GM12864 (cell line): ENCODE results near the gene RTEL1.

Source experiments
- DNase-seq: peaks from one replicate; pipeline ENCODE4 v3.0.0-alpha.2; 2011; ENCODE audit warnings: low read depth
- H3K4me3 ChIP-seq: 2 replicates; pipeline ENCODE4 v1.5.1; 2011; ENCODE audit warnings: mild to moderate bottlenecking, low read depth, low read length, control low read depth
- CTCF ChIP-seq: IDR thresholded peaks from 2 replicates; pipeline ENCODE4 v1.5.1; 2011; ENCODE audit warnings: low read depth, mild to moderate bottlenecking, moderate library complexity, low read length, control low read depth, inconsistent platforms; ENCODE audit errors: missing control alignments

Gene RTEL1

DNA sequence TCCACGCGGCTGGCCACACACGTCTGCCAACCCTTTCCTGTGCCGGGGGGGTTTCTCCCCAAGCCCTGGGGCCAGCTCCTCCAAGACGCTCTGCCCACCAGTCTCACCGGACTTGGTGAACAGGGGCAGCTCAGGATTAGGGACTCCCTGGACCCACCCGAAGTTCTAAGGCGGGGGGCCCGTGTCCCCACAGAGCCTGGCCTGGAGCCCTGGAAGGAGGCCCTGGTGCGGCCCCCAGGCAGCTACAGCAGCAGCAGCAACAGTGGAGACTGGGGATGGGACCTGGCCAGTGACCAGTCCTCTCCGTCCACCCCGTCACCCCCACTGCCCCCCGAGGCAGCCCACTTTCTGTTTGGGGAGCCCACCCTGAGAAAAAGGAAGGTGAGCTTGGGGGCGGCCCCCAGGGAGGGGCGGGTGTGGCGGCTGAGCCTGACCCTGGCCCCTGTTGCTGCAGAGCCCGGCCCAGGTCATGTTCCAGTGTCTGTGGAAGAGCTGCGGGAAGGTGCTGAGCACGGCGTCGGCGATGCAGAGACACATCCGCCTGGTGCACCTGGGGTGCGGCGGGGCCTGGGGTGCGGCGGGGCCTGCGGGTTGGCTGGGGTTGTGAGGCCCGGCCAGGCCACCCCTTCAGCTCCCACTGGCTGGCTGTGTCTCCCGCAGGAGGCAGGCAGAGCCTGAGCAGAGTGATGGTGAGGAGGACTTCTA lies 83.7 kb downstream of the RTEL1 start:
- no peak for DNase-seq
- no peak overlapping the region for H3K4me3 ChIP-seq
- no peak for TF ChIP-seq CTCF

DNA sequence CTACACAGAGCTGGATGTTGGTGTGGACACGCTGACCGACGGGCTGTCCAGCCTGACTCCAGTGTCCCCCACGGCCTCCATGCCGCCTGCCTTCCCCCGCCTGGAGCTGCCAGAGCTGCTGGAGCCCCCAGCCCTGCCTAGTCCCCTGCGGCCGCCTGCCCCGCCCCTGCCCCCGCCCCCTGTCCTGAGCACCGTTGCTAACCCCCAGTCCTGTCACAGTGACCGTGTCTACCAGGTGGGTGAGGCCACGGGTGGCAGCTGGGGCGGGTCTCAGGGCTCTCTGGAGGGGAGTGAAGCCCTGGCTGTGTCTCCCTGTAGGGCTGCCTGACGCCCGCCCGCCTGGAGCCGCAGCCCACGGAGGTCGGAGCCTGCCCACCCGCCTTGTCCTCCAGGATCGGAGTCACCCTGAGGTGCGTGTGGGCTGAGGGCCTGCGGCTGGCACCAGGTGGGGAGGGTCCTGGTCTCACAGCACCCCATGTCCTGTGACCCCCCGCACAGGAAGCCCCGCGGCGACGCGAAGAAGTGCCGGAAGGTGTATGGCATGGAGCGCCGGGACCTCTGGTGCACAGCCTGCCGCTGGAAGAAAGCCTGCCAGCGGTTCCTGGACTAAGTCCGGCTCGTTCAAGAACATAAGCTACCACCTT lies 84.4 kb downstream of the RTEL1 start:
- H3K4me3 ChIP-seq, result no peak overlapping the region
- no peak for TF ChIP-seq CTCF
- DNase-seq, result no peak

DNA sequence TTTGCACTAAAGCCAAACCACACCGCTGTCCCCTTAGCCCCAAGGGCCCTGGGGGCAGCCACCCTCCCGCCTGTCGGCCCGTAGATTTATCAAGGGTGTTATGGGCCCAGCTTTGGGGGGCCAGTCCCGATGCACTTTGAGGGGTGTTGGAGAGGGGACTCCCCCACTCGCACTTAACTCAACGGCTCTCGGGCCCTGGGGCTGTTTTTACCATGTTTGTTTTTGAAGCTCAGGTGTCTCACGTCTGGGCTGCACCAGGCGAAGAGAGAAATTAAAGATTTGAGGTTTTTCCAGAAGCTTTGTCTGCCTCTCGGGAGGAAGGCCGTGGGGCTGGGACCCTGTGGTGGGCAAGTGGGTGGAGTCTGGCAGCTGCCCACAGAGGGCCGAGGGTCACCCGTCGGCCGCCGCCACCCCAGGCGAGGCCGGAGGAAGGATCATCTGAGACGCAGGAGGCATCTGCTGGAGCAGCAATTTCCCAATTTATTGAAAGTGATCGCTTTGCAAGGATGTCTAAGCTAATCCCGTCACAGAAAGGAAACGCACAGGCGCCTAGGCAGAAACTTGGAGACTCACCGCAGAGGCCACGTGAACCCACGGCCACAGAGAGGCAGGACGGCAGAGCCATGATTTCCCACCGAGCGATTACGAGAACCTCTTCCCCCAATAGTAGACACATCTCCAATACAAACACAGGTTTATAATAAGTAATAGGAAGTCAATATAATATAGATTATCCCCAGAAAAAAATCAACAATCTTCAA lies 85.3 kb downstream of the RTEL1 start:
- H3K4me3 ChIP-seq, result no peak overlapping the region
- TF ChIP-seq CTCF, result no peak
- DNase-seq, result no peak

DNA sequence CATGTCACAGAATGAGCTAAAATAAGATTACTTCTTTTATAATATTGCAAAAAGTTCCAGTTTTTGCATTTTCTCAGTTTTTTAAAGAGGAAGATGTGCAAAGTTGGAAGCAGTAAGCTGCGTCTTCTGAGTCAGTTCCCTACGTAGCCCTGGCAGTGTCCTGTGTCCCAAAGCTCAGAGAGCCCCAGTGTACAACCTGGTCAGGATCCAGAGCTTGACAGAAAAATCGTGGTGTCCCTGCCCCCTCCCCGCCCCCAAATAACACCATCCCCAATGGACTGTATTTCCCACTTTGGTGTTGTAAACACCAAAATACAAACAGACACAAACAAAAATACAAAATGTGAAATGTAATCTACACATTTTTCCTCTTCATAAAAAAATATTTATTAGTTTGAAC lies 86.0 kb downstream of the RTEL1 start:
- no peak for DNase-seq
- TF ChIP-seq CTCF, result no peak
- no peak overlapping the region for H3K4me3 ChIP-seq

DNA sequence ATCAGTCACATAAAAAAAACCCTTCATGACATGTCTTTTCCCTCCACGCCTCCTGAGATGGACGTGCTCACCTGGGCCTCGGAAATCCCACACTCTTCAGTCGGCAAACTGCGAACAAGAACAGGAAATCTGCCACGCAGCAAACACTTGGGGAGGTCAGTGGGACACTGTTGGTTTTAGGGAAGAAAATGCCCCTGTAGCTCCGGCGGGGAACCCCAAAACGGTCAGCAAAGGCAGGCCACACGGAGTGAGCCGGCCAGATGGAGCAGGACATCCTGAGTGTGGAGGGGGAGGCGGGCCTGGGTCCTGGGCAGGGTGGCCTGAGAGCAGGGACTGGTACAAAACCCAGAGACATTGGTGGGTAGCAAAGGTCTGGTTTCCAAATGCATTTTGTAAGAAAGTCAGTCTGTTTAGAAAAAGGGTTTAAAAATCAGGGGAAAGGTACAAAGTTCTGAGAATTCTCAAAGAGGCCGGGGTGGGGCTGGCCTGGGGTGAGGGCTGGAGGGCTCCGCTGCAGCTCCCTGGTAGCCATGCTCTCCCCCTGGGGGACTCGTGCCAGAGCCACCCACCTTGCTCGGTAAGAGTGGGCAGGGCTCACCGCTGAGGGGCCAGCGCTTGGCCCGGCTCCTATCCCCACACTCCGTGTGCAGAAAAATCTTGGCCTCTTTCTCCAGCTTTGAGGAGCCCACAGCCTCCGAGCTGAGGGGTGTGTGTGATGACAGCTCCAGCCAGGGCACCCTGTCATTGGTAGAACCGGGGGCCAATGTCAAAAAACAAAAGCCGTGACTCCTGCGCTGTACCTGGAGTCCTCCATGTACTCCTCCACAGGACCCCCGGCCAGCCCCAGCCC lies 86.7 kb downstream of the RTEL1 start:
- no peak overlapping the region for H3K4me3 ChIP-seq
- no peak for TF ChIP-seq CTCF
- DNase-seq, result no peak

DNA sequence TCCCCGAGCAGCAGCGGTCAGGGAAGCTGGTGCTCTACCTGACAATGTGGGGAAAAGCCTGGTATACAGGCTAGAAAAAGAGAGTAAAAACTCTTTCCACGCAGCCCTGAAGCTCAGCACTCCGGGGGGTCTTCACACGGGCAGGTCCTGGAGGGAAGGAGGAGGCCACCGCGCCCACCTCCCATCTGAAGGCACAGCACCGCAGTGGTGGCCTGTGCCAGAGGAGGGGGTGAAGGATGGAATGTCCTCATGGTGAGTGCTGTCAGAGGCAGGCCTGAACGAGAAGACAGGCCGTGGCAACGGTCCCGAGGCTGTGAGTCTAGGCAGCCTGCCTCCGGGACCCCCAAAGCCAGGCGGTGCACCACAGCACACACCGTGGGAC lies 87.3 kb downstream of the RTEL1 start:
- no peak for TF ChIP-seq CTCF
- no peak for DNase-seq
- H3K4me3 ChIP-seq, result no peak overlapping the region
